Fibroblast of pulmonary artery (primary cell): Measurements from ENCODE around the gene KIF3C.
"Not testable (repeated sequence)": the region's sequence is repeated elsewhere in the genome, so short reads cannot be mapped to it uniquely, and the experiment has no call there.

ENCODE experiments used
- DNase-seq: peaks from one replicate; pipeline ENCODE4 v3.0.0-alpha.2; 2010; ENCODE audit warnings: low read depth
- H3K4me3 ChIP-seq: replicated peaks from 2 replicates; pipeline ENCODE4 v1.5.1; 2011; ENCODE audit warnings: low read depth, mild to moderate bottlenecking, control low read depth, low read length, moderate library complexity
- CTCF ChIP-seq: IDR thresholded peaks from 2 replicates; pipeline ENCODE4 v1.5.1; 2011; ENCODE audit warnings: mild to moderate bottlenecking, control low read depth, low read length, inconsistent platforms; ENCODE audit errors: missing control alignments

KIF3C gene

GRCh38 chr2:25960920-25961319 lies 21.4 kb downstream of the KIF3C start:
- no peak overlapping the region for H3K4me3 ChIP-seq
- TF ChIP-seq CTCF: no peak
- peak; percentile 80 for DNase-seq

GRCh38 chr2:25960396-25960795 lies 21.9 kb downstream of the KIF3C start:
- H3K4me3 ChIP-seq: no peak overlapping the region
- DNase-seq: no peak
- no peak for TF ChIP-seq CTCF

DNA sequence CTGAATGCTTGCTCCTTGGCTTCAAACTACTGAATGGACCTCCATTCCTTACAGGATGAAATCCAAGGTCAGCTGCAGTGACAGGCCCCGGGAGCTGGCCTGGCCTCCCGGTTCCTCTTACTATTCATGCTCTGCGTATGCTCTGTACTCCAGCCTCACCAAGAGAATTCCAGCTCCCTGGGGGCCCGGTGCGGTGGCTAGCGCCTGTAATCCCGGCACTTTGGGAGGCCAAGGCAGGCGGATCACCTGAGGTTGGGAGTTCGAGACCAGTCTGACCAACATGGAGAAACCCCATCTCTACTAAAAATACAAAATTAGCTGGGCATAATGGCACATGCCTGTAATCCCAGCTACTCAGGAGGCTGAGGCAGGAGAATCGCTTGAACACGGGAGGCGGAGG lies 23.7 kb downstream of the KIF3C start:
- DNase-seq, H3K4me3 ChIP-seq: not testable (repeated sequence)

DNA sequence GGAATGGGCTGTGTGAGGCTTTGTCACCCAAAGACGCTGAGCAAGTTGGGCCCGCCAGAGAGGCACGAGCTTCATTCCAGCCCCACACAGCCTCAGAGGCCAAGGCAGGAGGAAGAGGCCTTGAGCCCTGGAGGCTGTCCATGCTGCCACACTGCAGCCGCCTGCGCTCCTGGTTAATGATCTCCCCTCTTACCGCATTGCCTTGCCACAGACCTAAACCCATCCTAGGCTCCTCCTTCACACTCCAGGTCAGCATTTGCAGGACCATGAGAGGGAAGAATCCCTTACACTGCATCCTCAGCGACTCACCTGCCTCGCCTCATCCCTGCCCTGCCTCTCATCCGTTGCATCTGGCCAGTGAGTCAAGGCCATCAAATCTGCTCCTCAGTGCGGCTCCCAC lies 24.6 kb downstream of the KIF3C start:
- DNase-seq: no peak
- no peak for TF ChIP-seq CTCF
- H3K4me3 ChIP-seq: no peak overlapping the region

DNA sequence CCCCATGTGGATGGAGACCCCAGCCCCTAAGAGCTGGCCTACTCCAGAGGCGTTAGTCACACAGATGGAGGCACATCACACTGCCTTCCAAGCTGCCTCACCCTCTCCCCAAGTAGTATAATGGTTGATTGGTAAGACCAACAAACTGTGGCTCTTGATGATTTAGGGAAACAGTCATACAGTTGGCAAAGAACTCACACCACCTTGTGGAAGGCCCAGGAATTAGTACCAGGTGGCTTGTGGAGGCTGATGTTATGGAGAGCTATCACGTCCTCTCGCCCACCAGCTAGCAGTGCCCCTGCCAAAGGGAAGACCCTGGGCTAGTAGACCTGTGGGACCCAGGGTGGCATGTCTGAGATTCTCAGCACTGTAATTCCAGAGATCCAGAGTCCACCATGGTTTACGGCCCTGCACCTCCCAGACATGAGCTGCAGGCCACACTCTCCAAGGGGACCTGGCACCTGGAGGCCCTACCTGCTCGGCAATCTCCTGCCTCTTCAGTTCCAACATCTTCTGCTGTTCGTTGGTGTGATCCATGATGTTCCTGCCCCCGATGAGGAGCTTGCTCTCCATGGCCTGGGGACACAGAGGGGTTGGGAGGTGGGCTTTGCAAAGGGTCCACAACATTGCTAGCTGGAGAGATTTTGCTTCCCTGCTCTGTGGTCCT lies 26.3 kb downstream of the KIF3C start:
- no peak for DNase-seq
- H3K4me3 ChIP-seq: no peak overlapping the region

GRCh38 chr2:25955036-25955435 lies 27.3 kb downstream of the KIF3C start:
- no peak for DNase-seq
- H3K4me3 ChIP-seq: no peak overlapping the region
- no peak for TF ChIP-seq CTCF

More for the DNA sequence above, 26.3 kb downstream of the KIF3C start:
- TF ChIP-seq CTCF: no peak

- H3K4me3 ChIP-seq: no peak overlapping the region
- TF ChIP-seq CTCF: no peak
- DNase-seq: no peak
Observed at GRCh38 chr2:25954199-25954752, 28.0 kb downstream of the KIF3C start.
